ENCODE measurements around the gene RNF44. TPM values are rescaled to one million over a fixed set of nuclear protein-coding genes. Genes with fewer than 3 reads are reported as not detected.

RNF44 gene
- total and polyA plus RNA-seq, 2 of the 13 experiments (the other 11 are each of a cell fraction or from before 2014, with no cell fraction given): 9.2 to 16.8 TPM

- intact Hi-C loops (cut with micrococcal nuclease; ENCODE audit: unreplicated experiment) (no loop called here), in situ Hi-C loops (cut with HindIII; ENCODE audit: extremely low pct_ligation_motif_present, low pct_unique_long_range_greater_than_20kb) (loop anchor here (25.0 kb wide), 1 partner anchor 833 kb away; the partner anchor contains the start of genes LMAN2 and RGS14)
- ATAC-seq (no peak), FAIRE-seq (no peak), DNase-seq (ENCODE audit: low spot score) (no peak)
- WGBS (ENCODE audit: low lambda C conversion rate): 93% methylated on average over 8 of the region's 11 CpGs
- Histone ChIP-seq H3K4me3 (replicated peaks in 1 of 3; ENCODE audit: insufficient read depth in 1 of 3, low read depth in 2 of 3, low read length in 3 of 3) (no peak overlapping the region), H3K4me1 (ENCODE audit: insufficient read depth, low read length) (peaks cover 16% of the 10 kb centered on the region), H3K79me2 (ENCODE audit: insufficient read depth, low read length) (peaks cover 21% of the 10 kb centered on the region), H3K4me2 (ENCODE audit: low read depth, low read length) (no peak overlapping the region), H4K20me1 (ENCODE audit: insufficient read depth, low read length) (peaks cover 26% of the 10 kb centered on the region), H3K9ac (ENCODE audit: insufficient read depth, low read depth, low read length) (no peak overlapping the region), H3K27ac (ENCODE audit: extremely low read length, insufficient read depth, low read length) (no peak overlapping the region), H2AFZ (ENCODE audit: low read length) (no peak overlapping the region), H3K9me3 (ENCODE audit: low read length) (no peaks in the 10 kb centered on the region), H3K36me3 (replicated peaks in 1 of 2; ENCODE audit: control insufficient read depth in 1 of 2, insufficient read depth in 2 of 2, low read length in 2 of 2) (peaks cover 23 to 45% of the 10 kb centered on the region in 2 experiments), H3K27me3 (ENCODE audit: control insufficient read depth in 1 of 2, insufficient read depth in 2 of 2, low read length in 2 of 2) (no peaks in the 10 kb centered on the region)
- CTCF ChIA-PET (ENCODE audit: low intra/inter-chr PET ratio, low total read pairs): no interaction called here
- POLR2A ChIA-PET: no interaction called here
- no TSS peak for BruUV-seq (replicated peaks)
- TF ChIP-seq ZBTB33 (CRISPR knock-in tag; IDR thresholded peaks at IDR 0.05) (no peak), CBFB (CRISPR knock-in tag; IDR thresholded peaks at IDR 0.05) (no peak), ZBTB26 (CRISPR knock-in tag; IDR thresholded peaks at IDR 0.05; ENCODE audit: borderline replicate concordance) (no peak), ZNF460 (CRISPR knock-in tag; IDR thresholded peaks at IDR 0.05; ENCODE audit: borderline replicate concordance) (no peak), ZNF564 (CRISPR knock-in tag; IDR thresholded peaks at IDR 0.05) (no peak), RERE (CRISPR knock-in tag; IDR thresholded peaks at IDR 0.05; ENCODE audit: low read depth) (no peak), TFE3 (CRISPR knock-in tag; IDR thresholded peaks at IDR 0.05) (no peak), ZNF292 (CRISPR knock-in tag; IDR thresholded peaks at IDR 0.05; ENCODE audit: borderline replicate concordance, low read depth) (no peak), MED13 (CRISPR knock-in tag; IDR thresholded peaks at IDR 0.05) (no peak), ZMAT5 (CRISPR knock-in tag; IDR thresholded peaks at IDR 0.05; ENCODE audit: borderline replicate concordance, low read depth) (no peak), SNAI1 (CRISPR knock-in tag; IDR thresholded peaks at IDR 0.05; ENCODE audit: borderline replicate concordance) (no peak), SRSF9 (IDR thresholded peaks at IDR 0.05; ENCODE audit: borderline replicate concordance, insufficient read depth, low read depth, low read length, poor library complexity, severe bottlenecking) (no peak), BRD4 (CRISPR knock-in tag; IDR thresholded peaks at IDR 0.05) (no peak), MXI1 (IDR thresholded peaks at IDR 0.05; ENCODE audit: borderline replicate concordance, low read depth, low read length) (no peak)
Observed at GRCh38 chr5:176529741-176530141, 7.5 kb downstream of the RNF44 start.

Measured in HepG2 (cell line).